SH-SY5Y (cell line): Measurements from ENCODE around the gene KCNJ5.

Source experiments
- GATA2 ChIP-seq: IDR thresholded peaks from 2 replicates; pipeline ENCODE4 v1.6.1; 2011; ENCODE audit warnings: mild to moderate bottlenecking, low read depth, low read length
- GATA3 ChIP-seq: IDR thresholded peaks from 2 replicates; pipeline ENCODE4 v1.6.1; 2011; ENCODE audit warnings: low read depth, mild to moderate bottlenecking, low read length, moderate library complexity

The KCNJ5 gene

DNA sequence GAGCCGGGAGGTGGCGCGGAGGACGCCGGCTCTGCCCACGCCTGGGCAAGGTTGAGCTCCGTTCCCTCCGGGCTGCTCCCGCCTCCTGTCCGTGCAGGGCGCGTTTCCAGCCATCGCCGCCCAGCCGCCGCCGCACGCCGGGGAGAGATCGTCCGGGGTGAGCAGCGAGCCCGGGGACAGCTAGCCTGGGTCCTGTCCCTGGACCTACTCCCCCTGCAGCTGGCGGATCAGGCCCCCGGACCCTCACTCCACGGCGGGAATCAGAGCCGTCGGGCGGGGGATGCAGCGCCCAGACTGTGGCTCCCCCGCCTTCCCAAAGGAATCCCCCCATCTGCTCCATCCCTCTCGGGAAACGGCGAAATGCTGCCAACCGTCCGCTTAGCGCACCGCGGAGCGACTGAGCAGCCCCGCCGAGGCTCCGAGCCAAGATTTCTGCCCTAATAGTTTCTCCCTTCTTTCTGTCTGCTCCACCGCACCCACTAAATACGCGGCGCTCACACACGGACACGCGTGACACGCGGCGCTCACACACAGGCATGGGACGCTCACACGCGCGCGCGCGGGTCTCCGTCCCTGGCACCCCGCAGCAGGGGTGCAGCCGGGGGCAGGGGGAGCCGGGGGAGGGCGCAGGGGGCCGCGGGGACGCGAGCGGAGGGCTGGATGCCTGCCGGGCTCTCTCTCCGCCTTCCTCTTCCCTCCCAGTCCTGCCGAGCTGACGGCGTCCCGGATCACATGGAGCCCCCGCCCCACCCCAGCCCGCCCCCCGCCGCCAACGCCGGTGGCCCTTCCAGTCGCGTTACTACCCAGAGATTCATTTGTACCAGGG lies at the start of gene KCNJ5:
Gene KCNJ5 (plus strand): TSS at position 814 of the 826 bp plus-strand sequence. CDS start 19,918 bp downstream, outside the sequence.
- TF ChIP-seq GATA2 (no peak), GATA3 (no peak)

DNA sequence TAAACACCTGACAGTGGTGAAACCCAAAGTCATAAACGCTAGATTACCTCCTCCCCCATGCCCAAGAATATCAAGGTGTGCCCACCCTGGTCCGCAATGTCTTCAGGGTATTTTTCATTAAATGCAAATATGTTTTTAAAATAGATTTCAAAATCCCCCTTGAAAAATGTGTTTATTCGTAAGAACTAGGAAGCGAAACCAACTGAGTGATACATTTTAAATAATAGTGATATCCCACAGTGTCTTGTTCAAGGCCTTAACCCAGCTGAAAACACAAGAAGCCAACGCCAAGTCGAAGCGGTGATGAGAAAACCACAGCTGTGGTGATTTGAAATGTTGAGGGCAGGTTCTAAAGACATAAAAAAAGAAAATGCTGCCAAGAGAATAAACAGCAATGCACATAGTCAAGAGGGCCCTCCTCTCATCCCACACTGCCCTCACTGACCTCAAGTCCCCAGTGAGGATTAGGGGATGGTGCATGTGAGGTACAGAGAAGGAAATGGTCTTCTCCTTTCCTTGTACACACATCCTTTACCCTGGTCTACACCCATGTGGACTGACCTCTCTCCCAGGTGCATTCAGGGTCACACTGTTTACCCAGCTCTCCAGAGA lies 49.6 kb upstream of the KCNJ5 start:
- no peak for TF ChIP-seq GATA2
- no peak for TF ChIP-seq GATA3

DNA sequence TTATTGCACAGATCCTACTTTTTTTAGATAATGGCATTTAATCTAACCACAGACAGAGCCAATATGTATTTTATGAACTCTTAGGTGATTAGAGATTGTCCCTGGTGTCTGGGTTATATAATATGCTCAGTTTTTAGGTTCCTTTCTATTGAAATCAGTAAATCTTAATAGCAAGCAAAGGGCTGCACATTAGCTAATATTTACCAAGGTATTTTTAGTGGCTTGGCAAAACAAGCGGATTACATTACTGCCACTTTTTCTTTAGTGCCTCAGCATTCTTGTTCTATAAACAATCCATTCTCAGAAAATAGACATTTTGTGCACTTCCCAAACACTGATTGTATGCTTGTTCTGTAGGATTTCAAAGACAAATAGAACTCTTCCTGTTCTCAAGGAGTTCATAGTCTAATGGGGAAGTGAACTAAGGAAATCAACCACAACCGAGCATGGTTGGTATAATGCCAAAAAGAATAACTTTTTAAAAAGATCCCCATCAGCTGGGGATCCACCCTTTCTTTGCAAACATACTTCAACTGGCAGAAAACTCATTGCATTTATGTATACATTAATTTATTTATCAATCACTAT lies 47.9 kb upstream of the KCNJ5 start:
- no peak for TF ChIP-seq GATA3
- TF ChIP-seq GATA2 = no peak

DNA sequence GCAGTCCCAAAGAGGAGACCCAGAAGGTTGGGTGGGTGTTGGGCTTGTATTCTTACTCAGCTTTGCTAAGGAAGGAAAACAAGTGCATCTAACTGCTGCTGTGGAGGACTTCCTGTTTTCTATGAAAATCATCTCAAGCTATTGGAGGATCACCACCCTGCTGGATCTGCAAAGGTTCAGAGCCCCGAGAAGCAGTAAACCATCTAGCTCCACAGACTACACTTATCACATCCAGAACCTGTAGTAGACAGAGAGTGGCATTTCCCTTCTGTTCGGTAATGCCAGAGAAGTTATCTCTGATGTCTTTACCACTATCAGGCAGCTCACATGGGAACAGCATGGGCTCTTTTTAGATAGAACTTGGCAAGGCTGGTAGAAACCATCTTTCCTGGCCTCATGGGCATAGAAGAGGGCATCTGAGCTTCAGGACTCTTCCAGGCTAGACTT lies 45.8 kb upstream of the KCNJ5 start:
- TF ChIP-seq GATA2 (no peak), GATA3 (no peak)

DNA sequence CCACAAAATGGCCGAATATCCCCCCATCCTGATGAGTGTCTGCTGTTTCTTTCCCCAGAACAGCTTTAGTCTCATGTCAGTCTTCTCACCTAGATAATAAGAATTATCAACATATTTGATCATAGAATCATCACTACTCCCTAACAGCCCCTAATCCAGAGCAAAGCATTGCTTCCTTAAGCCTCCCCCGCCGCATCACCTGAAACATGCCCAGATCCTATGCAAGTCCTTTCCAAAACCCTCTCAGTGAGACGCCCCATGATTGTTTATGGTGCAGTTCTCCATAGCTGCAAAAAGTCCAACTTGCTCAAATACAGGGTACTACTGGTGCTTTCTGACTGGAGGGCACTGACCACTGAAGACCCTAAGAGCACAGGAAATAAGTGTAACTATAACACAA lies 44.2 kb upstream of the KCNJ5 start:
- TF ChIP-seq GATA2 = no peak
- no peak for TF ChIP-seq GATA3

DNA sequence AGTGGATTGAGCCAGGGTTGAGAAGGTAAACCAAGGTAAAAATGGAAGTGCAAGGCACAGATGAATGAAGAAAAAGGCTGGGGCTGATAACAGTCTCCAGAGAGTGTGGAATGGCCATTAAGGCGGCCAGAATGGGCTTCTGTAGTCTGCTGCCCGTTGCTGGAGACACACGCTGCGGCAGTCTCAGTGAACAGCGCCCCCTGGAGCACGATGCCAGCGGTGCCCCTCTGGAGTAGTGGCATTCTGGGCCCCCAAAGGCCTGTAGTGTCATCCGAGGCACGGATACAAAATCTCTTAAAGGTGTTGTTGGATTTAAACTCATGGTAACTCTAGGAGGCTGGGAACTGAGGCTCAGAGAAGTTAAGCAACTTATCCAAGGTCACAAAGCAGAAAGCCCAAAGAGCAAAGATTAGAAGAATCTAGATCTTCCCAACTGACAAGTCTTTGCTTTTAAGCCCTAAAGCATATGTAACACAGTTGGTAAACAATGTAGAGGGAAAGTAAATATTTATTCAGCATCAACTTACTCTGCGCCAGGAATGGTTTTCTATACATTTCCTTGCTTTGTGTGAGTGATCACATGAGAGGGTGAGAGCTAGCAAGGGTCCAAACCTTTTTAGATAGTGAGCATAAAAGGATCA lies 42.2 kb upstream of the KCNJ5 start:
- no peak for TF ChIP-seq GATA3
- TF ChIP-seq GATA2 = no peak

DNA sequence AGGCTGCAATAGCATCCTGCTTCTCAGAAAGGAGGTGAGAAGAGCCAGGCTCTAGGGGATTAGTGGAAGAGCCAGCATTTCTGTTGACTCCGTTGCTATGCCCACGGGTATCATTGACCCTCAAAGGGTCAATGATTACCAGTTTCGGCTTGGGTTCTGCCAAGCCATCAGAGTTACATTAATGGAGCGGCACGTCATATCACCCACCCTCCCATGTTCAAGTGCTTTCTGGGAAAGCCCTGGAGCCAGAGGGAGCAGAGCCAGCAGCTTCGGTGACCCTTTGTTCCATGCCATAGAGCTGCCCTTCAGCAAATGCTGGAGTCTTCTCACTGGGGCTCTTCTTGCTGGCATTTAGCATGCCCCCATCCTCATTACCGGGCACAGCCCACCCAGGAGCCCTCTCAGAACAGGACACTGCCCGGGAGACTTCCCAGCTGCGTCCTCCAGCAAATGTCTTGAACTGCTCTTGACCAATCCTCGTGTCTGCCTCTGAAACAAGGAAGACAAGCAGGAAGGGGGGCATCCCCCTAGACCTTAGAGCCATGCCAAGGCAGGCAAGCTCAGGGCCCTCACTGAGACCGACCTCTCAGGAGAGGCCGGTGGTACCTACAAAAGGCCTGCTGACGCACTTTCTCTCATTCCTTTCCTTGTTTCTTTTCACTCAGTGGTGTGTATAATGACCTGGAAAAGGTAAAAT lies 38.7 kb upstream of the KCNJ5 start:
- TF ChIP-seq GATA3 (no peak), GATA2 (no peak)

DNA sequence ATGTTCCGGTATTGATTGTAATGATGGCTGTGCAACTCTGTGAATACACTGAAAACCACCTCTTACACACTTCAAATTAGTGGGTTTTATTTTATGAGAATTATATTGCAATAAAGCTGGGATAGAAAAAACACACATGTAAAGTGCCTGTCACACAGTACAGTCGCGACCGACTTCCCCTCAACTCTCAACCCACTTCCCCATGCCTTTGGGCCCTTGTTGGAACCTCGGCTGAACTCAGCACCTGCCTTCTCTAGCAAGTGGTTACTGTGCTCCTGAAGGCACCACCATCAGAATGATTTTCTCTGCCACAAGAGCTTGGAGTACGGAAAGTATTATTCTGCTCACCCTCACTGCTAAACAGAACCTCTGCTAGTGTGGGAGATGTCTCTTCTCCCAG lies 37.6 kb upstream of the KCNJ5 start:
- no peak for TF ChIP-seq GATA2
- no peak for TF ChIP-seq GATA3

DNA sequence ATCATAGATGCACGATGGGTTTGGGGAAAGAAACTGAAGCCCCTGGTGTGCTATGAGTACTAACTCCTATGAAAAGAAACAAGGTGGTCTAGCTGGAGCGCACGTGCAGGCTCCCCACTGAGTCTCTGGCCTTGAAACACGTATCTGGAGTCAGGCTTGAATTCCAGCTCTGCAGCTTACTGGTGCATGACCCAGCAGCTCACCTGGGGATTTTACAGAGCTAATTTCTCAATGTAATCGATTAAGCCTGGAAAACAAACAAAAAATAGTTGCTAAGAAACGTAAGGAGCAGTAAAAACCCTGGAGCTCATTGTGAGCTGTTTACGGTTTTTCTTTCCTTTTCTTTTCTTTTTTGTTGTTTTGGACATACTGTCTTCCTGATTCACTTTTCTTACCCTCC lies 36.3 kb upstream of the KCNJ5 start:
- TF ChIP-seq GATA3 (no peak), GATA2 (no peak)

DNA sequence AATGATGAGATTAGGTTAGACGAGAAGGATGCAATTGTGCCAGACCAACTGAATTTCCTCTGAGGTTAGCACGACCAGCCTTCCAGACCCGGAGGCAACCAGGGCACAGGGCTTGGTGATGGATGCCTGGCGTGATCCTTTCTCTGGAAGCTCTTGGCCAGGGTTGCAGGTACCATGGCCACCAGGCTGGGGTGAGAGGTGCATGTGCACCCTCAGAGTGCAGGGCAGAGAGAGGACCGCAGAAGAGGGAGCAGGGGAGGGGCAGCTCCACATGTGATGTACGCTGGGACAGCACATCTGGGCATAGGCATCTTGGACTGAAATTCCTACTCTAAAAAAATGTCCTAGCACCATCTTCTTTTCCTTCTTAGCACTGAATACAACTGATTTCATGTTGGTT lies 34.9 kb upstream of the KCNJ5 start:
- TF ChIP-seq GATA3 = no peak
- TF ChIP-seq GATA2 = no peak

DNA sequence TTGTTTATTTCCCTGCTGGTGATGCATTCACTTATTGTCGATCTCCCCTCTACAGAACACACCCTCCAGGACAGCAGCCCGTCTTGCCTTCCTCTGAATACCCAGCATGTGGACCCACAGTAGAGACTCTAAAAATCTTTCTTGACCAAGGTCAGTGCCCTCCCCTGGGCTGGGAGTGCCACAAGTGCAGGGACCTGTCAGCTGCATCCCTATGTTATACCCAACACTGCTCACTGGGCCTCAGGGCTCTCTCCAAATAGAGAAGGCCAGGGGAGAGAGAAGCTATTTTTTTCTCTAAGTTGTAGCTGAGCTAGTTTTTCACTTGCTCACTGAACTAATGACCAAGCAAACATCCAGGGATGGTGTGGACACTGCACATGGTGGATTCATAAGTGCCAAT lies 33.8 kb upstream of the KCNJ5 start:
- TF ChIP-seq GATA3 (no peak), GATA2 (no peak)

DNA sequence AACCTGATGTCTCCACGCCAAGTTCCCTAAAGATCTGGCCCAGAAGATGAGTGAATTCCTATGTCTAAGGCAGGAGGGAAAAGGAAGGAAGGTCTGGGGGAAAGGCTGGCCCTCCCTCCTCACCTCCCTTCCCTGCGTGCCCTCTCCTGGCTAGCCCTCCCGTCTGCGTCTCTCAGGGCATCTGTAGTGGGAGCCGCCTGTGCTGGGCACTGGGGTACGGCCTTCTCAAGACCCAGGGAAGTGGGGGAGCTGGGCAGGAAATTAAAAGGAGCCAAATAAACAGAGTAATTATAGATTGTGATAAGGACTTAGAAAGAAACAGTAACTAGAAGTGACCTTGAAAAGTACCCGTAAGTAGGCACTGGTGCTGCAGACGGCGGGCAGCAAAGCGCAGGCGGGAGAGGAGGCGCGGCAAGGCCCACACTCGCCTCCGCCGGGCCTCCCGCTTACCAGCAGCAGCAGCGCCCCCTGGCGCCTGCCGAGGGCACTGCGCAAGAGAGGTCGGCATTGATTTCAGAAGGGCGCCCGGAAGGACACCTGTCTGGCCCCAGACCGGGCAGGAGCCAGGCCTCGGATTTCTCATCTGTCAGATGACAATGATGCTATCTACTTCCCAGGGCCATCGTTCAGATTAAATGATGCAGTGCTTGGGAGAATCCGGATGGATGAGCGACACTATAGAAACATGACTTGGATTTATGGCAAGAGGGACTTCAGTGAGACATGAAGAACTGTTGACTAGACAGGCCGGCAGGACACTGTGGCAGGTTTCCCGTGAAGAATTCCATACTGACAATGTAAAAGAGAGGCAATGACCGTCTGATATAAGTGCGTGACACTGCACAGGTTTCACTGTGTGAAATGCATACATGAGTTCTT lies 31.4 kb upstream of the KCNJ5 start:
- no peak for TF ChIP-seq GATA3
